Gastrocnemius medialis (tissue), 4 donors: ENCODE results near the gene PCF11.

Experiments used
- POLR2A ChIP-seq, 2 donors: fragments of 450-650 bp; IDR thresholded peaks; one replicate each; pipeline ENCODE4 v1.6.1; 2017; ENCODE audit warnings: antibody characterized with exemption in 2 of 2, mild to moderate bottlenecking in 2 of 2, moderate library complexity in 2 of 2
- TF ChIP-seq, protein P1 (sequence below), 5 experiments: fragments of 450-650 bp in 3 of 5; fragments of 200-600 bp in 2 of 5; sonication (generic) in 2 of 5; IDR thresholded peaks in 4 of 5; conservative IDR thresholded peaks in 1 of 5; 1 replicate in 4 of 5; 2 replicates in 1 of 5; pipeline ENCODE4 v1.5.1; 2016 to 2019; ENCODE audit warnings: antibody characterized with exemption in 5 of 5, mild to moderate bottlenecking in 3 of 5, moderate library complexity in 3 of 5

DNA sequence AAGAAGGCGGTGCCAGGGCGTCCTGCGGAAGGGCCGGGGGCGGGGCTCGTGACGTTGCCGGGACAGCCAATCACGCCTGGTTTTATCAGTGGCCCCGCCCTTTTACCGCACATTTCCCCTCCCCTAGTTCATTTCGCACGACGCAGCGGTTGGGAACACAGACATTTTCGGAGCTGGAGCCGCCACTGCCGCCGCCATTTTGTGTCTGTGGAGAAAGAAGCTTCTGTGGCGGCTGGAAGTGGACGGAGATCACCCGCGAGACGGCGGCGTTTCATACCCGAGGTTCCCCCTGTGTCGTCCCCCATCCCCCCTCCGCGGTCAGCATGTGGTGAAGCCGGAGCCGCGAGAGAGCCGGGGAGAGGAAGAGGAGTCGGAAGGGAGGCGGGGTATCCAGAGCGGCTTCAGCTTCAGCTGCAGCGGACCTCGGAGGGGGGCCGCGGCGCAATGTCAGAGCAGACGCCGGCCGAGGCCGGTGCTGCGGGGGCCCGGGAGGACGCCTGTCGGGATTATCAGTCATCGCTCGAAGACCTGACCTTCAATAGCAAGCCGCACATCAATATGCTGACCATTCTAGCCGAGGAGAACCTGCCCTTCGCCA lies at the start of gene PCF11:
- TF ChIP-seq, protein P1, sequence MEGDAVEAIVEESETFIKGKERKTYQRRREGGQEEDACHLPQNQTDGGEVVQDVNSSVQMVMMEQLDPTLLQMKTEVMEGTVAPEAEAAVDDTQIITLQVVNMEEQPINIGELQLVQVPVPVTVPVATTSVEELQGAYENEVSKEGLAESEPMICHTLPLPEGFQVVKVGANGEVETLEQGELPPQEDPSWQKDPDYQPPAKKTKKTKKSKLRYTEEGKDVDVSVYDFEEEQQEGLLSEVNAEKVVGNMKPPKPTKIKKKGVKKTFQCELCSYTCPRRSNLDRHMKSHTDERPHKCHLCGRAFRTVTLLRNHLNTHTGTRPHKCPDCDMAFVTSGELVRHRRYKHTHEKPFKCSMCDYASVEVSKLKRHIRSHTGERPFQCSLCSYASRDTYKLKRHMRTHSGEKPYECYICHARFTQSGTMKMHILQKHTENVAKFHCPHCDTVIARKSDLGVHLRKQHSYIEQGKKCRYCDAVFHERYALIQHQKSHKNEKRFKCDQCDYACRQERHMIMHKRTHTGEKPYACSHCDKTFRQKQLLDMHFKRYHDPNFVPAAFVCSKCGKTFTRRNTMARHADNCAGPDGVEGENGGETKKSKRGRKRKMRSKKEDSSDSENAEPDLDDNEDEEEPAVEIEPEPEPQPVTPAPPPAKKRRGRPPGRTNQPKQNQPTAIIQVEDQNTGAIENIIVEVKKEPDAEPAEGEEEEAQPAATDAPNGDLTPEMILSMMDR (IDR thresholded peaks at IDR 0.05 in 4 of 5, conservative IDR thresholded peaks at IDR 0.05 in 1 of 5): no peak
- TF ChIP-seq POLR2A (IDR thresholded peaks at IDR 0.05): peak; percentile 98 to 100
